ENCODE measurements around the gene MPP1.

The MPP1 gene

GRCh38 chrX:154730253-154730891, 74.9 kb downstream of the MPP1 start:
- no peak for DNase-seq

GRCh38 chrX:154729439-154729838, 75.8 kb downstream of the MPP1 start:
- no peak for DNase-seq
